HEK293 (cell line): ENCODE measurements around the gene MACROD1.

Experiments
- CTCF ChIA-PET: fragments of 350-600 bp; formaldehyde crosslinking; extraction: SDS; loops from one replicate; lab custom pipeline; 2021; ENCODE audit warnings: antibody characterized with exemption; lab: Yijun Ruan, JAX
- POLR2A ChIA-PET: fragments of 300-600 bp; formaldehyde crosslinking; extraction: SDS; loops from one replicate; lab custom pipeline; 2020; ENCODE audit warnings: antibody characterized with exemption, inconsistent platforms; lab: Yijun Ruan, JAX
- H3K27ac ChIP-seq: fragments of 200-500 bp; sonication (Bioruptor generic); 2 replicates; pipeline ENCODE4 v1.5.1; 2014; ENCODE audit warnings: low read depth, low read length, control low read depth, inconsistent platforms; ENCODE audit errors: extremely low read depth
- H3K36me3 ChIP-seq, 2 experiments: fragments of 200-500 bp in 1 of 2; sonication (Bioruptor generic) in 1 of 2; 1 replicate in 1 of 2; 2 replicates in 1 of 2; pipeline ENCODE4 v1.5.1; 2014 to 2017; ENCODE audit warnings: inconsistent platforms in 2 of 2, low read length in 2 of 2; ENCODE audit not compliant: control insufficient read depth in 2 of 2, insufficient read depth in 1 of 2
- H3K4me1 ChIP-seq: fragments of 200-500 bp; sonication (Bioruptor generic); 2 replicates; pipeline ENCODE4 v1.5.1; 2014; ENCODE audit warnings: mild to moderate bottlenecking, low read length, inconsistent platforms; ENCODE audit not compliant: control insufficient read depth, insufficient read depth
- H3K4me3 ChIP-seq: 2 replicates; pipeline ENCODE4 v1.5.1; 2011; ENCODE audit warnings: low read depth, mild to moderate bottlenecking, control low read depth, low read length, moderate library complexity
- H3K9me3 ChIP-seq: fragments of 200-500 bp; sonication (Bioruptor generic); 2 replicates; pipeline ENCODE4 v1.5.1; 2014; ENCODE audit warnings: low read depth, low read length, inconsistent platforms; ENCODE audit not compliant: control insufficient read depth, insufficient read depth
- EGR2 ChIP-seq: fragments of 450-650 bp; formaldehyde crosslinking; IDR thresholded peaks from 2 replicates; pipeline ENCODE4 v1.5.1; 2016; ENCODE audit warnings: low read depth, missing biosample characterization, missing genetic modification characterization
- MEIS1 ChIP-seq: sonication (generic); formaldehyde crosslinking; IDR thresholded peaks from 2 replicates; pipeline ENCODE4 v1.8.1; 2022; ENCODE audit warnings: missing genetic modification reagents, mild to moderate bottlenecking, borderline replicate concordance
- PRDM10 ChIP-seq: fragments of 450-650 bp; formaldehyde crosslinking; IDR thresholded peaks from 2 replicates; pipeline ENCODE4 v1.5.1; 2016; ENCODE audit warnings: missing biosample characterization, missing genetic modification characterization
- REST ChIP-seq: fragments of 450-650 bp; formaldehyde crosslinking; IDR thresholded peaks from 2 replicates; pipeline ENCODE4 v1.5.1; 2016; ENCODE audit warnings: missing biosample characterization, missing genetic modification characterization
- SCRT2 ChIP-seq: fragments of 450-650 bp; formaldehyde crosslinking; IDR thresholded peaks from 2 replicates; pipeline ENCODE4 v1.5.1; 2016; ENCODE audit warnings: missing biosample characterization, missing genetic modification characterization
- SP7 ChIP-seq: fragments of 450-650 bp; formaldehyde crosslinking; IDR thresholded peaks from 2 replicates; pipeline ENCODE4 v1.5.1; 2016; ENCODE audit warnings: missing biosample characterization, missing genetic modification characterization
- ZFHX2 ChIP-seq: fragments of 450-650 bp; formaldehyde crosslinking; conservative IDR thresholded peaks from 2 replicates; pipeline ENCODE4 v1.5.1; 2016; ENCODE audit warnings: missing biosample characterization, missing genetic modification characterization
- ZIC2 ChIP-seq: fragments of 450-650 bp; formaldehyde crosslinking; IDR thresholded peaks from 2 replicates; pipeline ENCODE4 v1.5.1; 2016; ENCODE audit warnings: missing biosample characterization, missing genetic modification characterization
- ZNF24 ChIP-seq: fragments of 450-650 bp; formaldehyde crosslinking; IDR thresholded peaks from 2 replicates; pipeline ENCODE4 v1.5.1; 2016; ENCODE audit warnings: missing biosample characterization, missing genetic modification characterization
- ZNF274 ChIP-seq, 2 experiments: fragments of 200-500 bp in 1 of 2; fragments of 450-650 bp in 1 of 2; sonication (Bioruptor generic) in 1 of 2; formaldehyde crosslinking in 1 of 2; IDR thresholded peaks; 2 replicates each; pipeline versions ENCODE4 v1.5.1 to v1.6.1; 2014 to 2016; ENCODE audit warnings: borderline replicate concordance in 1 of 2, inconsistent platforms in 1 of 2, low read length in 1 of 2, missing biosample characterization in 1 of 2, missing genetic modification characterization in 1 of 2
- ZNF341 ChIP-seq: fragments of 450-650 bp; formaldehyde crosslinking; IDR thresholded peaks from 2 replicates; pipeline ENCODE4; 2016; ENCODE audit warnings: low read depth, missing biosample characterization, missing genetic modification characterization
- ZNF514 ChIP-seq: fragments of 450-650 bp; formaldehyde crosslinking; IDR thresholded peaks from 2 replicates; pipeline ENCODE4 v1.5.1; 2016; ENCODE audit warnings: missing biosample characterization, missing genetic modification characterization
- ZNF555 ChIP-seq: fragments of 450-650 bp; formaldehyde crosslinking; conservative IDR thresholded peaks from 2 replicates; pipeline ENCODE4 v1.5.1; 2017; ENCODE audit warnings: missing biosample characterization, mild to moderate bottlenecking, missing genetic modification characterization, inconsistent platforms
- TF ChIP-seq, protein P1 (sequence below): fragments of 450-650 bp; formaldehyde crosslinking; IDR thresholded peaks from 2 replicates; pipeline ENCODE4 v1.5.1; 2016; ENCODE audit warnings: missing biosample characterization, missing genetic modification characterization
- TF ChIP-seq, protein P2 (sequence below): fragments of 450-650 bp; formaldehyde crosslinking; IDR thresholded peaks from 2 replicates; pipeline ENCODE4 v1.5.1; 2017; ENCODE audit warnings: missing biosample characterization, missing genetic modification characterization
- TF ChIP-seq, protein P3 (sequence below): fragments of 450-650 bp; formaldehyde crosslinking; IDR thresholded peaks from 2 replicates; pipeline ENCODE4 v1.5.1; 2016; ENCODE audit warnings: missing biosample characterization, missing genetic modification characterization, borderline replicate concordance

MACROD1 gene

GRCh38 chr11:64089915-64090805 lies 75.8 kb downstream of the MACROD1 start:
- ChIA-PET POLR2A (interaction anchor here (0.6 kb wide), 1 partner anchor 127 kb away, joined by 3 read pairs; no protein-coding TSS in a partner anchor), CTCF (interaction anchor here (1.3 kb wide), 1 partner anchor 10 kb away, joined by 4 read pairs; no protein-coding TSS in a partner anchor)
- Histone ChIP-seq H3K4me1 (no peaks in the 10 kb centered on the region), H3K36me3 (no peaks in the 10 kb centered on the region), H3K27ac (no peak overlapping the region), H3K4me3 (no peak overlapping the region), H3K9me3 (no peaks in the 10 kb centered on the region)
- TF ChIP-seq PRDM10 (tag by site-specific recombination): no peak
- 0 out of 2 replicates have a peak, but pooled peaks have one; percentile 45 for TF ChIP-seq SCRT2 (tag by site-specific recombination)
- no peak for TF ChIP-seq ZNF274 (IDR thresholded peaks at IDR 0.05; ENCODE audit: low read length)
- TF ChIP-seq ZNF274 (tag by site-specific recombination; IDR thresholded peaks at IDR 0.05; ENCODE audit: borderline replicate concordance): no peak
- TF ChIP-seq, protein P1, sequence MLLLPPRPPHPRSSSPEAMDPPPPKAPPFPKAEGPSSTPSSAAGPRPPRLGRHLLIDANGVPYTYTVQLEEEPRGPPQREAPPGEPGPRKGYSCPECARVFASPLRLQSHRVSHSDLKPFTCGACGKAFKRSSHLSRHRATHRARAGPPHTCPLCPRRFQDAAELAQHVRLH (tag by site-specific recombination): no peak
- TF ChIP-seq ZIC2: peak; percentile 32; the same call in 1 of the 2 replicates
- TF ChIP-seq ZNF341 (tag by site-specific recombination): no peak
- no peak for TF ChIP-seq REST (tag by site-specific recombination)
- TF ChIP-seq SP7 (tag by site-specific recombination): peak; percentile 50; the same call in 1 of the 2 replicates
- peak; percentile 65 for TF ChIP-seq ZFHX2 (tag by site-specific recombination)
- TF ChIP-seq EGR2 (tag by site-specific recombination): peak; percentile 69

GRCh38 chr11:64089493-64089892 lies 76.4 kb downstream of the MACROD1 start:
- H3K9me3 ChIP-seq: no peaks in the 10 kb centered on the region
- H3K36me3 ChIP-seq: no peaks in the 10 kb centered on the region
- POLR2A ChIA-PET: interaction anchor here (0.6 kb wide), 1 partner anchor 128 kb away, joined by 3 read pairs; no protein-coding TSS in a partner anchor
- no peaks in the 10 kb centered on the region for H3K4me1 ChIP-seq
- H3K4me3 ChIP-seq: no peak overlapping the region
- no peak overlapping the region for H3K27ac ChIP-seq
- CTCF ChIA-PET: interaction anchor here (1.3 kb wide), 1 partner anchor 11 kb away, joined by 4 read pairs; no protein-coding TSS in a partner anchor
- TF ChIP-seq ZNF24 (tag by site-specific recombination): no peak
- TF ChIP-seq, protein P2, sequence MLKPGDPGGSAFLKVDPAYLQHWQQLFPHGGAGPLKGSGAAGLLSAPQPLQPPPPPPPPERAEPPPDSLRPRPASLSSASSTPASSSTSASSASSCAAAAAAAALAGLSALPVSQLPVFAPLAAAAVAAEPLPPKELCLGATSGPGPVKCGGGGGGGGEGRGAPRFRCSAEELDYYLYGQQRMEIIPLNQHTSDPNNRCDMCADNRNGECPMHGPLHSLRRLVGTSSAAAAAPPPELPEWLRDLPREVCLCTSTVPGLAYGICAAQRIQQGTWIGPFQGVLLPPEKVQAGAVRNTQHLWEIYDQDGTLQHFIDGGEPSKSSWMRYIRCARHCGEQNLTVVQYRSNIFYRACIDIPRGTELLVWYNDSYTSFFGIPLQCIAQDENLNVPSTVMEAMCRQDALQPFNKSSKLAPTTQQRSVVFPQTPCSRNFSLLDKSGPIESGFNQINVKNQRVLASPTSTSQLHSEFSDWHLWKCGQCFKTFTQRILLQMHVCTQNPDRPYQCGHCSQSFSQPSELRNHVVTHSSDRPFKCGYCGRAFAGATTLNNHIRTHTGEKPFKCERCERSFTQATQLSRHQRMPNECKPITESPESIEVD: no peak
- TF ChIP-seq, protein P3, sequence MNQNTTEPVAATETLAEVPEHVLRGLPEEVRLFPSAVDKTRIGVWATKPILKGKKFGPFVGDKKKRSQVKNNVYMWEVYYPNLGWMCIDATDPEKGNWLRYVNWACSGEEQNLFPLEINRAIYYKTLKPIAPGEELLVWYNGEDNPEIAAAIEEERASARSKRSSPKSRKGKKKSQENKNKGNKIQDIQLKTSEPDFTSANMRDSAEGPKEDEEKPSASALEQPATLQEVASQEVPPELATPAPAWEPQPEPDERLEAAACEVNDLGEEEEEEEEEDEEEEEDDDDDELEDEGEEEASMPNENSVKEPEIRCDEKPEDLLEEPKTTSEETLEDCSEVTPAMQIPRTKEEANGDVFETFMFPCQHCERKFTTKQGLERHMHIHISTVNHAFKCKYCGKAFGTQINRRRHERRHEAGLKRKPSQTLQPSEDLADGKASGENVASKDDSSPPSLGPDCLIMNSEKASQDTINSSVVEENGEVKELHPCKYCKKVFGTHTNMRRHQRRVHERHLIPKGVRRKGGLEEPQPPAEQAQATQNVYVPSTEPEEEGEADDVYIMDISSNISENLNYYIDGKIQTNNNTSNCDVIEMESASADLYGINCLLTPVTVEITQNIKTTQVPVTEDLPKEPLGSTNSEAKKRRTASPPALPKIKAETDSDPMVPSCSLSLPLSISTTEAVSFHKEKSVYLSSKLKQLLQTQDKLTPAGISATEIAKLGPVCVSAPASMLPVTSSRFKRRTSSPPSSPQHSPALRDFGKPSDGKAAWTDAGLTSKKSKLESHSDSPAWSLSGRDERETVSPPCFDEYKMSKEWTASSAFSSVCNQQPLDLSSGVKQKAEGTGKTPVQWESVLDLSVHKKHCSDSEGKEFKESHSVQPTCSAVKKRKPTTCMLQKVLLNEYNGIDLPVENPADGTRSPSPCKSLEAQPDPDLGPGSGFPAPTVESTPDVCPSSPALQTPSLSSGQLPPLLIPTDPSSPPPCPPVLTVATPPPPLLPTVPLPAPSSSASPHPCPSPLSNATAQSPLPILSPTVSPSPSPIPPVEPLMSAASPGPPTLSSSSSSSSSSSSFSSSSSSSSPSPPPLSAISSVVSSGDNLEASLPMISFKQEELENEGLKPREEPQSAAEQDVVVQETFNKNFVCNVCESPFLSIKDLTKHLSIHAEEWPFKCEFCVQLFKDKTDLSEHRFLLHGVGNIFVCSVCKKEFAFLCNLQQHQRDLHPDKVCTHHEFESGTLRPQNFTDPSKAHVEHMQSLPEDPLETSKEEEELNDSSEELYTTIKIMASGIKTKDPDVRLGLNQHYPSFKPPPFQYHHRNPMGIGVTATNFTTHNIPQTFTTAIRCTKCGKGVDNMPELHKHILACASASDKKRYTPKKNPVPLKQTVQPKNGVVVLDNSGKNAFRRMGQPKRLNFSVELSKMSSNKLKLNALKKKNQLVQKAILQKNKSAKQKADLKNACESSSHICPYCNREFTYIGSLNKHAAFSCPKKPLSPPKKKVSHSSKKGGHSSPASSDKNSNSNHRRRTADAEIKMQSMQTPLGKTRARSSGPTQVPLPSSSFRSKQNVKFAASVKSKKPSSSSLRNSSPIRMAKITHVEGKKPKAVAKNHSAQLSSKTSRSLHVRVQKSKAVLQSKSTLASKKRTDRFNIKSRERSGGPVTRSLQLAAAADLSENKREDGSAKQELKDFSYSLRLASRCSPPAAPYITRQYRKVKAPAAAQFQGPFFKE (tag by site-specific recombination): no peak
- no peak for TF ChIP-seq MEIS1
- TF ChIP-seq ZNF555 (tag by site-specific recombination): no peak
- TF ChIP-seq ZNF514 (tag by site-specific recombination): no peak
- no peak for TF ChIP-seq SP7 (tag by site-specific recombination)
